DMS 273 (cell line): Measurements from ENCODE around the gene COQ3.
"Not testable (repeated sequence)": the region's sequence is repeated elsewhere in the genome, so short reads cannot be mapped to it uniquely, and the experiment has no call there.

Experiments
- DNase-seq: peaks from one replicate; lab custom pipeline; 2025; ENCODE audit not compliant: unreplicated experiment; lab: John Stamatoyannopoulos, UW

COQ3 gene

GRCh38 chr6:99384507-99384906, 9.5 kb downstream of the COQ3 start:
- DNase-seq, result no peak

- no peak for DNase-seq
Measured at GRCh38 chr6:99378636-99379035, 15.4 kb downstream of the COQ3 start.

- no peak for DNase-seq
Measured at GRCh38 chr6:99369533-99369932, 24.5 kb downstream of the COQ3 start.

- DNase-seq, result no peak
Measured at GRCh38 chr6:99366852-99367251, 27.1 kb downstream of the COQ3 start.

- no peak for DNase-seq
Measured at GRCh38 chr6:99364026-99364425, 30.0 kb downstream of the COQ3 start.

- DNase-seq, result no peak
Measured at GRCh38 chr6:99362678-99363268, 31.2 kb downstream of the COQ3 start.

GRCh38 chr6:99359800-99360199, 34.2 kb downstream of the COQ3 start:
- DNase-seq, result no peak

- no peak for DNase-seq
Measured at GRCh38 chr6:99356641-99357040, 37.4 kb downstream of the COQ3 start.

GRCh38 chr6:99354983-99355382, 39.0 kb downstream of the COQ3 start:
- DNase-seq, result no peak

GRCh38 chr6:99353126-99353525, 40.9 kb downstream of the COQ3 start:
- no peak for DNase-seq

GRCh38 chr6:99350573-99350972, 43.4 kb downstream of the COQ3 start:
- peak; percentile 28 for DNase-seq

GRCh38 chr6:99349171-99350141, 44.5 kb downstream of the COQ3 start, which contains the start of gene FAXC:
TSS of gene FAXC (minus strand) at chr6:99349674. CDS start at chr6:99349372, 302 bp downstream.
- peak; percentile 84 for DNase-seq

GRCh38 chr6:99348288-99349170, 45.5 kb downstream of the COQ3 start:
- peak; percentile 45 for DNase-seq

- DNase-seq, result no peak
Measured at GRCh38 chr6:99347804-99348203, 46.2 kb downstream of the COQ3 start.

GRCh38 chr6:99346595-99346994, 47.4 kb downstream of the COQ3 start:
- DNase-seq, result no peak

GRCh38 chr6:99345164-99345563, 48.8 kb downstream of the COQ3 start:
- no peak for DNase-seq

GRCh38 chr6:99344289-99344688, 49.7 kb downstream of the COQ3 start:
- no peak for DNase-seq

GRCh38 chr6:99341862-99342455, 52.0 kb downstream of the COQ3 start:
- DNase-seq, result no peak

- DNase-seq, result no peak
Measured at GRCh38 chr6:99338188-99338587, 55.8 kb downstream of the COQ3 start.

- DNase-seq, result not testable (repeated sequence)
Measured at GRCh38 chr6:99335298-99335697, 58.7 kb downstream of the COQ3 start.
